HL-60 (cell line): ENCODE data around the gene CISD1.
"Not testable (repeated sequence)": the region's sequence is repeated elsewhere in the genome, so short reads cannot be mapped to it uniquely, and the experiment has no call there.

ENCODE experiments used
- DNase-seq, 2 experiments: peaks; one replicate each; pipeline ENCODE4 v3.0.0-alpha.2; 2010 to 2020; ENCODE audit warnings: low read depth in 1 of 2, low spot score in 1 of 2
- H3K27ac ChIP-seq: fragments of 250-450 bp; sonication (Bioruptor Pico); replicated peaks from 2 replicates; pipeline ENCODE4 v1.5.1; 2020; ENCODE audit warnings: mild to moderate bottlenecking, moderate library complexity
- H3K27me3 ChIP-seq: fragments of 250-450 bp; sonication (Bioruptor Pico); 2 replicates; pipeline ENCODE4 v1.5.1; 2021; ENCODE audit warnings: mild to moderate bottlenecking, moderate library complexity; ENCODE audit not compliant: insufficient read depth, poor library complexity, severe bottlenecking
- H3K4me3 ChIP-seq: replicated peaks from 2 replicates; pipeline ENCODE4 v1.5.1; 2011; ENCODE audit warnings: mild to moderate bottlenecking, control low read depth, low read length; ENCODE audit not compliant: insufficient read depth
- CTCF ChIP-seq: IDR thresholded peaks from one replicate; pipeline ENCODE4 v1.5.1; 2011; ENCODE audit warnings: low read length, control low read depth, inconsistent platforms; ENCODE audit not compliant: insufficient read depth
- GABPA ChIP-seq: IDR thresholded peaks from 2 replicates; pipeline ENCODE4 v1.6.1; 2012; ENCODE audit warnings: low read depth
- POLR2AphosphoS5 ChIP-seq: IDR thresholded peaks from 2 replicates; pipeline ENCODE4 v1.6.1; 2012; ENCODE audit warnings: low read depth
- REST ChIP-seq: IDR thresholded peaks from 2 replicates; pipeline ENCODE4 v1.6.1; 2012; ENCODE audit warnings: low read depth; ENCODE audit not compliant: insufficient replicate concordance
- SPI1 ChIP-seq: IDR thresholded peaks from 2 replicates; pipeline ENCODE4 v1.6.1; 2012; ENCODE audit warnings: low read depth, mild to moderate bottlenecking, borderline replicate concordance

Gene CISD1

GRCh38 chr10:58225654-58226053 lies 43.3 kb upstream of the CISD1 start:
- no peak for TF ChIP-seq REST
- Histone ChIP-seq H3K27ac (no peak overlapping the region), H3K4me3 (no peak overlapping the region), H3K27me3 (no peaks in the 10 kb centered on the region)
- no peak for DNase-seq

- not testable (repeated sequence) for DNase-seq, H3K27me3 ChIP-seq, H3K4me3 ChIP-seq, H3K27ac ChIP-seq
These were observed 39.1 kb upstream of the CISD1 start for GRCh38 chr10:58229856-58230255.

- TF ChIP-seq GABPA (no peak), CTCF (no peak), SPI1 (no peak)
- Histone ChIP-seq H3K27me3 (no peaks in the 10 kb centered on the region), H3K4me3 (no peak overlapping the region), H3K27ac (no peak overlapping the region)
- no peak for DNase-seq
These were observed 31.7 kb upstream of the CISD1 start for GRCh38 chr10:58237014-58237834.

- TF ChIP-seq GABPA (no peak), POLR2AphosphoS5 (no peak), REST (no peak), CTCF (no peak), SPI1 (no peak)
- no peak for DNase-seq
- H3K4me3 ChIP-seq, result no peak overlapping the region
- H3K27ac ChIP-seq, result no peak overlapping the region
- no peaks in the 10 kb centered on the region for H3K27me3 ChIP-seq
These were observed 29.3 kb upstream of the CISD1 start for GRCh38 chr10:58239561-58240169.

GRCh38 chr10:58240531-58240930 lies 28.4 kb upstream of the CISD1 start:
- Histone ChIP-seq H3K4me3 (no peak overlapping the region), H3K27ac (no peak overlapping the region), H3K27me3 (no peaks in the 10 kb centered on the region)
- no peak for DNase-seq
- TF ChIP-seq GABPA, result no peak
- TF ChIP-seq CTCF, result no peak
- no peak for TF ChIP-seq POLR2AphosphoS5
- no peak for TF ChIP-seq REST
- no peak for TF ChIP-seq SPI1
